Neuronal stem cell (in vitro differentiated cells): Measurements from ENCODE around the gene SLC35G6.
"Not testable (repeated sequence)": the region's sequence is repeated elsewhere in the genome, so short reads cannot be mapped to it uniquely, and the experiment has no call there.

Experiments used
- DNase-seq: peaks from one replicate; pipeline ENCODE4 v3.0.0-alpha.2; 2013; ENCODE audit warnings: low spot score
- H2AFZ ChIP-seq: one replicate; pipeline ENCODE4 v1.6.1; 2013; ENCODE audit warnings: mild to moderate bottlenecking, low read length, inconsistent platforms
- H2AK5ac ChIP-seq: 2 replicates; pipeline ENCODE4 v1.6.1; 2013; ENCODE audit warnings: low read depth, mild to moderate bottlenecking, inconsistent platforms, low read length, moderate library complexity, mixed read lengths
- H2BK120ac ChIP-seq: 2 replicates; pipeline ENCODE4 v1.6.1; 2013; ENCODE audit warnings: low read depth, mild to moderate bottlenecking, inconsistent platforms, low read length, moderate library complexity, mixed read lengths
- H2BK12ac ChIP-seq: one replicate; pipeline ENCODE4 v1.6.1; 2013; ENCODE audit warnings: low read length, inconsistent platforms
- H2BK15ac ChIP-seq: 2 replicates; pipeline ENCODE4 v1.6.1; 2013; ENCODE audit warnings: mild to moderate bottlenecking, low read length, inconsistent platforms, mixed read lengths
- H2BK5ac ChIP-seq: one replicate; pipeline ENCODE4 v1.6.1; 2013; ENCODE audit warnings: inconsistent platforms, mild to moderate bottlenecking, low read length, moderate library complexity
- H3K14ac ChIP-seq: one replicate; pipeline ENCODE4 v1.6.1; 2013; ENCODE audit warnings: low read length, inconsistent platforms
- H3K18ac ChIP-seq: 2 replicates; pipeline ENCODE4 v1.6.1; 2013; ENCODE audit warnings: low read length, inconsistent platforms
- H3K23ac ChIP-seq: 2 replicates; pipeline ENCODE4 v1.6.1; 2013; ENCODE audit warnings: low read depth, mild to moderate bottlenecking, mixed read lengths, low read length, inconsistent platforms; ENCODE audit not compliant: poor library complexity
- H3K27ac ChIP-seq: replicated peaks from 3 replicates; pipeline ENCODE4 v1.5.1; 2013; ENCODE audit warnings: low read length, inconsistent platforms
- H3K27me3 ChIP-seq, 3 experiments: 2 replicates each; pipeline ENCODE4 v1.6.1; 2013; ENCODE audit warnings: low read length in 3 of 3, mild to moderate bottlenecking in 2 of 3, inconsistent platforms in 1 of 3, low read depth in 1 of 3, mixed read lengths in 1 of 3, moderate library complexity in 1 of 3; ENCODE audit not compliant: control insufficient read depth in 3 of 3, insufficient read depth in 3 of 3
- H3K36me3 ChIP-seq, 2 donors: replicated peaks in 1 of 2; 2 replicates each; pipeline ENCODE4 v1.6.1; 2013; ENCODE audit warnings: low read length in 2 of 2; ENCODE audit not compliant: control insufficient read depth in 2 of 2, insufficient read depth in 2 of 2
- H3K4ac ChIP-seq: 2 replicates; pipeline ENCODE4 v1.6.1; 2013; ENCODE audit warnings: inconsistent platforms, mild to moderate bottlenecking, low read length, moderate library complexity
- H3K4me1 ChIP-seq, 2 donors: 1 replicate in 1 of 2; 2 replicates in 1 of 2; pipeline ENCODE4 v1.6.1; 2013; ENCODE audit warnings: low read length in 2 of 2, low read depth in 1 of 2; ENCODE audit not compliant: control insufficient read depth in 2 of 2, insufficient read depth in 1 of 2
- H3K4me2 ChIP-seq: one replicate; pipeline ENCODE4 v1.6.1; 2013; ENCODE audit warnings: mild to moderate bottlenecking, low read length, inconsistent platforms; ENCODE audit not compliant: insufficient read depth, poor library complexity, severe bottlenecking
- H3K4me3 ChIP-seq, 2 donors: 2 replicates each; pipeline ENCODE4 v1.5.1; 2013; ENCODE audit warnings: low read length in 2 of 2, mild to moderate bottlenecking in 2 of 2, inconsistent platforms in 1 of 2, moderate library complexity in 1 of 2
- H3K79me1 ChIP-seq: one replicate; pipeline ENCODE4 v1.6.1; 2013; ENCODE audit warnings: low read depth, mild to moderate bottlenecking, inconsistent platforms, low read length, moderate library complexity
- H3K9ac ChIP-seq: one replicate; pipeline ENCODE4 v1.6.1; 2013; ENCODE audit warnings: mild to moderate bottlenecking, low read depth, low read length, inconsistent platforms; ENCODE audit not compliant: poor library complexity
- H3K9me3 ChIP-seq, 2 donors: replicated peaks in 1 of 2; 2 replicates each; pipeline versions ENCODE3 to v1.6.1; 2013; ENCODE audit warnings: low read length in 2 of 2, mild to moderate bottlenecking in 2 of 2, inconsistent platforms in 1 of 2, low read depth in 1 of 2, mixed read lengths in 1 of 2, moderate library complexity in 1 of 2; ENCODE audit not compliant: control insufficient read depth in 2 of 2, insufficient read depth in 1 of 2
- H4K8ac ChIP-seq: one replicate; pipeline ENCODE4 v1.6.1; 2013; ENCODE audit warnings: low read depth, mild to moderate bottlenecking, inconsistent platforms, low read length, moderate library complexity
- H4K91ac ChIP-seq: one replicate; pipeline ENCODE4 v1.6.1; 2013; ENCODE audit warnings: low read length, low read depth, mild to moderate bottlenecking, inconsistent platforms; ENCODE audit not compliant: poor library complexity
- whole genome bisulfite sequencing, 2 donors: extraction: QIAGEN DNeasy Blood & Tissue Kit; methylation state at CpG; one replicate each; pipeline ENCODE4 v1.1.7; 2013; ENCODE audit warnings: missing lambda C conversion rate in 2 of 2, mixed read lengths in 1 of 2; ENCODE audit not compliant: insufficient read length in 2 of 2, insufficient replicate concordance in 1 of 2; ENCODE audit errors: extremely low coverage in 2 of 2; 5-methylcytosine and 5-hydroxymethylcytosine counted together

The SLC35G6 gene

GRCh38 chr17:7471729-7472128 lies 9.5 kb upstream of the SLC35G6 start:
- Histone ChIP-seq H2BK12ac (no peak overlapping the region), H3K4me1 (peaks cover 6 to 7% of the 10 kb centered on the region in 2 donors), H2AK5ac (no peak overlapping the region), H3K18ac (no peak overlapping the region), H2BK120ac (no peak overlapping the region), H3K4ac (no peak overlapping the region), H2BK15ac (no peak overlapping the region), H3K4me2 (no peak overlapping the region), H4K8ac (no peak overlapping the region), H3K36me3 (peaks cover 2 to 6% of the 10 kb centered on the region in 2 donors), H3K14ac (no peak overlapping the region), H3K27me3 (no peaks in the 10 kb centered on the region), H3K9me3 (no peaks in the 10 kb centered on the region), H4K91ac (no peak overlapping the region), H2BK5ac (no peak overlapping the region), H3K79me1 (peaks cover 10% of the 10 kb centered on the region), H3K9ac (no peak overlapping the region), H3K4me3 (no peak overlapping the region), H3K23ac (no peak overlapping the region), H3K27ac (no peak overlapping the region), H2AFZ (no peak overlapping the region)
- no peak for DNase-seq
- no CpG with 5 or more reads among the region's 2 CpGs for WGBS, 2 donors

- H3K27ac ChIP-seq, H3K9ac ChIP-seq, H2BK12ac ChIP-seq, H2AK5ac ChIP-seq, DNase-seq, H2BK15ac ChIP-seq, H3K4ac ChIP-seq, H2BK120ac ChIP-seq, H2BK5ac ChIP-seq, H3K9me3 ChIP-seq, H2AFZ ChIP-seq, H3K23ac ChIP-seq, H3K4me3 ChIP-seq, H4K8ac ChIP-seq, H3K4me2 ChIP-seq, H3K18ac ChIP-seq, H3K36me3 ChIP-seq, H4K91ac ChIP-seq, H3K14ac ChIP-seq, H3K27me3 ChIP-seq: not testable (repeated sequence)
- peaks cover 18% of the 10 kb centered on the region for H3K79me1 ChIP-seq
- WGBS, 2 donors: no CpG with 5 or more reads among the region's 8 CpGs
- H3K4me1 ChIP-seq: peaks cover 14 to 16% of the 10 kb centered on the region in 2 donors
These were observed 6.5 kb upstream of the SLC35G6 start for GRCh38 chr17:7474767-7475166.

GRCh38 chr17:7475764-7476422 lies 5.4 kb upstream of the SLC35G6 start:
- Histone ChIP-seq H2BK12ac (no peak overlapping the region), H3K4ac (no peak overlapping the region), H3K27me3 (no peaks in the 10 kb centered on the region), H2BK15ac (no peak overlapping the region), H3K23ac (no peak overlapping the region), H2AK5ac (no peak overlapping the region), H3K4me3 (no peak overlapping the region), H3K4me1 (peaks cover 18 to 20% of the 10 kb centered on the region in 2 donors), H2AFZ (no peak overlapping the region), H3K4me2 (no peak overlapping the region), H2BK5ac (no peak overlapping the region), H2BK120ac (no peak overlapping the region), H3K18ac (no peak overlapping the region), H3K9me3 (no peaks in the 10 kb centered on the region), H3K36me3 (peaks cover 0 to 3% of the 10 kb centered on the region in 2 donors), H3K14ac (no peak overlapping the region), H3K9ac (no peak overlapping the region), H3K79me1 (peaks cover 18% of the 10 kb centered on the region), H4K91ac (no peak overlapping the region), H4K8ac (no peak overlapping the region), H3K27ac (no peak overlapping the region)
- DNase-seq: no peak
- no CpG with 5 or more reads among the region's 15 CpGs for WGBS, 2 donors

- H3K27ac ChIP-seq: no peak overlapping the region
- H3K9me3 ChIP-seq: no peaks in the 10 kb centered on the region
- no peak overlapping the region for H2BK12ac ChIP-seq
- no CpG with 5 or more reads among the region's 3 CpGs for WGBS, 2 donors
- no peak overlapping the region for H2AFZ ChIP-seq
- peaks cover 18 to 20% of the 10 kb centered on the region in 2 donors for H3K4me1 ChIP-seq
- no peak overlapping the region for H2BK5ac ChIP-seq
- no peak overlapping the region for H2BK15ac ChIP-seq
- H3K9ac ChIP-seq: no peak overlapping the region
- no peak overlapping the region for H4K8ac ChIP-seq
- no peak overlapping the region for H3K18ac ChIP-seq
- no peak overlapping the region for H3K14ac ChIP-seq
- no peak overlapping the region for H3K4ac ChIP-seq
- peaks cover 0 to 3% of the 10 kb centered on the region in 2 donors for H3K36me3 ChIP-seq
- no peak overlapping the region for H2BK120ac ChIP-seq
- H3K4me2 ChIP-seq: no peak overlapping the region
- no peak overlapping the region for H3K23ac ChIP-seq
- no peaks in the 10 kb centered on the region for H3K27me3 ChIP-seq
- DNase-seq: no peak
- no peak overlapping the region for H3K4me3 ChIP-seq
- H2AK5ac ChIP-seq: no peak overlapping the region
- peaks cover 18% of the 10 kb centered on the region for H3K79me1 ChIP-seq
- H4K91ac ChIP-seq: no peak overlapping the region
These were observed 4.8 kb upstream of the SLC35G6 start for GRCh38 chr17:7476494-7476893.
